Endothelial cell (in vitro differentiated cells): ENCODE measurements around the gene CUTA. TPM values are rescaled to one million over a fixed set of nuclear protein-coding genes. Genes with fewer than 3 reads are reported as not detected.
"Not testable (repeated sequence)": the region's sequence is repeated elsewhere in the genome, so short reads cannot be mapped to it uniquely, and the experiment has no call there.

ENCODE experiments used
- DNase-seq: peaks from one replicate; pipeline ENCODE4 v3.0.0; 2021; ENCODE audit warnings: low spot score
- H3K27ac Mint-ChIP-seq: one replicate; pipeline ENCODE4 v1.8.0; 2021; ENCODE audit warnings: mixed read lengths, inconsistent platforms; ENCODE audit not compliant: unreplicated experiment
- H3K27me3 Mint-ChIP-seq: one replicate; pipeline ENCODE4 v1.8.0; 2021; ENCODE audit warnings: mild to moderate bottlenecking, moderate library complexity, mixed read lengths, inconsistent platforms; ENCODE audit not compliant: unreplicated experiment
- H3K36me3 Mint-ChIP-seq: one replicate; pipeline ENCODE4 v1.8.0; 2021; ENCODE audit warnings: mild to moderate bottlenecking, low read depth, mixed read lengths, inconsistent platforms; ENCODE audit not compliant: unreplicated experiment
- H3K4me1 Mint-ChIP-seq: one replicate; pipeline ENCODE4 v1.8.0; 2021; ENCODE audit warnings: mild to moderate bottlenecking, mixed read lengths, inconsistent platforms; ENCODE audit not compliant: unreplicated experiment
- H3K4me3 Mint-ChIP-seq: one replicate; pipeline ENCODE4 v1.8.0; 2021; ENCODE audit warnings: mild to moderate bottlenecking, mixed read lengths, inconsistent platforms; ENCODE audit not compliant: unreplicated experiment
- H3K9me3 Mint-ChIP-seq: one replicate; pipeline ENCODE4 v1.8.0; 2021; ENCODE audit warnings: mixed read lengths, inconsistent platforms; ENCODE audit not compliant: unreplicated experiment
- CTCF ChIP-seq: fragments of 200-600 bp; sonication (generic); IDR thresholded peaks from one replicate; pipeline ENCODE4 v1.5.0; 2021; ENCODE audit warnings: antibody characterized with exemption; ENCODE audit not compliant: unreplicated experiment
- total RNA-seq: library from RNA; stranded (reverse); fragmentation: NEBNext Ultra II Directional; extraction: Animal tissue kit (Norgen Biotek cat#: 25700); gene quantifications from one replicate; pipeline ENCODE4 v1.2.1, GENCODE V29; 2021; ENCODE audit not compliant: unreplicated experiment

Gene CUTA
- total RNA-seq, 1 donor from 2014 or later: 163 TPM

GRCh38 chr6:33390173-33390572 is 27.7 kb downstream of the CUTA start:
- no peak for TF ChIP-seq CTCF
- Mint-ChIP-seq H3K27me3 (peaks cover 8% of the 10 kb centered on the region), H3K36me3 (no peaks in the 10 kb centered on the region), H3K27ac (no peak overlapping the region), H3K4me1 (peaks cover 18% of the 10 kb centered on the region), H3K9me3 (no peaks in the 10 kb centered on the region), H3K4me3 (no peak overlapping the region)
- DNase-seq: no peak

- H3K27ac Mint-ChIP-seq: no peak overlapping the region
- H3K36me3 Mint-ChIP-seq: no peaks in the 10 kb centered on the region
- no peak for DNase-seq
- TF ChIP-seq CTCF: peak; percentile 25
- no peaks in the 10 kb centered on the region for H3K4me1 Mint-ChIP-seq
- no peak overlapping the region for H3K4me3 Mint-ChIP-seq
- H3K27me3 Mint-ChIP-seq: peaks cover 2% of the 10 kb centered on the region
- H3K9me3 Mint-ChIP-seq: no peaks in the 10 kb centered on the region
Measured at GRCh38 chr6:33384581-33385020, 33.3 kb downstream of the CUTA start.

- no peaks in the 10 kb centered on the region for H3K36me3 Mint-ChIP-seq
- H3K4me1 Mint-ChIP-seq: no peaks in the 10 kb centered on the region
- H3K27ac Mint-ChIP-seq: no peak overlapping the region
- no peak for DNase-seq
- no peak overlapping the region for H3K4me3 Mint-ChIP-seq
- TF ChIP-seq CTCF: no peak
- no peaks in the 10 kb centered on the region for H3K9me3 Mint-ChIP-seq
- peaks cover 2% of the 10 kb centered on the region for H3K27me3 Mint-ChIP-seq
Measured at GRCh38 chr6:33383427-33384185, 34.3 kb downstream of the CUTA start.

- no peaks in the 10 kb centered on the region for H3K4me1 Mint-ChIP-seq
- H3K9me3 Mint-ChIP-seq: no peaks in the 10 kb centered on the region
Measured at GRCh38 chr6:33380272-33380981, 37.5 kb downstream of the CUTA start.

GRCh38 chr6:33379184-33379583 is 38.7 kb downstream of the CUTA start:
- not testable (repeated sequence) for H3K27ac Mint-ChIP-seq, H3K36me3 Mint-ChIP-seq, H3K9me3 Mint-ChIP-seq, H3K27me3 Mint-ChIP-seq, H3K4me1 Mint-ChIP-seq, H3K4me3 Mint-ChIP-seq, DNase-seq

More at GRCh38 chr6:33380272-33380981, 37.5 kb downstream of the CUTA start:
- no peaks in the 10 kb centered on the region for H3K36me3 Mint-ChIP-seq
- no peak for TF ChIP-seq CTCF
- DNase-seq: no peak
- H3K27ac Mint-ChIP-seq: no peak overlapping the region
- no peak overlapping the region for H3K4me3 Mint-ChIP-seq
- H3K27me3 Mint-ChIP-seq: peaks cover 2% of the 10 kb centered on the region
